Astrocyte (in vitro differentiated cells and primary cell): Measurements from ENCODE around the gene VCX3B.

Experiments
- CTCF ChIP-seq: IDR thresholded peaks from 2 replicates; pipeline ENCODE4 v1.5.1; 2011; ENCODE audit warnings: low read depth, mild to moderate bottlenecking, inconsistent platforms, low read length, moderate library complexity; ENCODE audit not compliant: insufficient read depth
- EZH2 ChIP-seq: IDR thresholded peaks from 2 replicates; pipeline ENCODE4 v1.6.1; 2012; ENCODE audit warnings: mild to moderate bottlenecking, low read length, inconsistent platforms; ENCODE audit not compliant: insufficient read depth

GRCh38 chrX:8453611-8454010 lies 11.0 kb upstream of the VCX3B start:
- TF ChIP-seq CTCF (no peak), EZH2 (no peak)
